ENCODE measurements around the gene RAB37. TPM values are rescaled to one million over a fixed set of nuclear protein-coding genes. Genes with fewer than 3 reads are reported as not detected.

The RAB37 gene
- total and polyA plus RNA-seq, 8 donors, result 3.2 to 11.2 (median 10.3) TPM

DNA sequence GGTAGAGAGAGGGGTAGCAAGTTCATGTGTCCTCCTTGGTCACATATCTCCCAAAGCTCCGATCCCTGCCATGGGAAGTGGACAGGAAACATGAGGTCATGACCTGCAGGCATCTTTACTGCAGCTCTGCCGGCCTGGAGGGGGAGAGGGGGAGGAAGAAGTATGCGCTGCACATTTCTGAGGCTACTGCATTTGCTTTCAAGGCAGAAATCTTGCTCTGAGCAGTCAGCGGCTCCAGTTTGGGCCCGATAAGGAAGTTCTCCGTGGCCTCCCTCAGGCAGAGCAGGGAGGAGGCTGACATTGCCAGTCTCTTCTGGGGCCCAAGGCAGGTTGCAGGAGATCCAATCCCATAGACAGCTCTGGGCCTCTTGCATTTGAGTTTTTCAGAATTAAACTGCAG is 9.9 kb downstream of the RAB37 start:
- Histone ChIP-seq H3K36me3 (no peaks in the 10 kb centered on the region), H3K27ac (peak overlapping the region in 1 of 2 donors; percentile 88), H3K9me3 (no peaks in the 10 kb centered on the region), H3K4me1 (peaks cover 20 to 92% of the 10 kb centered on the region in 2 donors), H3K27me3 (no peaks in the 10 kb centered on the region), H3K4me3 (no peak overlapping the region)
- DNase-seq, result peak in 1 of 4 donors; percentile 24
- TF ChIP-seq, protein P1, sequence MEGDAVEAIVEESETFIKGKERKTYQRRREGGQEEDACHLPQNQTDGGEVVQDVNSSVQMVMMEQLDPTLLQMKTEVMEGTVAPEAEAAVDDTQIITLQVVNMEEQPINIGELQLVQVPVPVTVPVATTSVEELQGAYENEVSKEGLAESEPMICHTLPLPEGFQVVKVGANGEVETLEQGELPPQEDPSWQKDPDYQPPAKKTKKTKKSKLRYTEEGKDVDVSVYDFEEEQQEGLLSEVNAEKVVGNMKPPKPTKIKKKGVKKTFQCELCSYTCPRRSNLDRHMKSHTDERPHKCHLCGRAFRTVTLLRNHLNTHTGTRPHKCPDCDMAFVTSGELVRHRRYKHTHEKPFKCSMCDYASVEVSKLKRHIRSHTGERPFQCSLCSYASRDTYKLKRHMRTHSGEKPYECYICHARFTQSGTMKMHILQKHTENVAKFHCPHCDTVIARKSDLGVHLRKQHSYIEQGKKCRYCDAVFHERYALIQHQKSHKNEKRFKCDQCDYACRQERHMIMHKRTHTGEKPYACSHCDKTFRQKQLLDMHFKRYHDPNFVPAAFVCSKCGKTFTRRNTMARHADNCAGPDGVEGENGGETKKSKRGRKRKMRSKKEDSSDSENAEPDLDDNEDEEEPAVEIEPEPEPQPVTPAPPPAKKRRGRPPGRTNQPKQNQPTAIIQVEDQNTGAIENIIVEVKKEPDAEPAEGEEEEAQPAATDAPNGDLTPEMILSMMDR (IDR thresholded peaks at IDR 0.05), result no peak
- intact Hi-C loops (cut with DNase I), result no loop called here
- no peak for ATAC-seq

DNA sequence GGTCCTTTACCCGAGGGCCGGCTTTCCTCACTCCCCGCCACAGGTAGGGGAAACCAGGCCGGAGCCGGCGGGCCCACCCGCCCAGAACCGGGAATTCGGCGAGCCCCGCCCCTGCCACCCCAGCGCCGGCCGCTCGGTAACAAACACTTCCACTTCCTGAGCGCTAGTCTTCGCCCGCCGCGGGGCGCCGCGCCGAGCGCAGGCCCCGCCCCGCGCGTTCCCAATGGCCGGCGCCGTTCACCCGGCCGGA is 11.1 kb downstream of the RAB37 start:
- no peaks in the 10 kb centered on the region for H3K36me3 ChIP-seq
- ATAC-seq (no peak), DNase-seq (no peak)
- intact Hi-C loops (cut with DNase I), result no loop called here
- peak overlapping the region; percentile 80 to 88 for H3K4me3 ChIP-seq
- no peaks in the 10 kb centered on the region for H3K27me3 ChIP-seq
- H3K9me3 ChIP-seq, result no peaks in the 10 kb centered on the region
- H3K27ac ChIP-seq, result peak overlapping the region; percentile 73 to 88
- TF ChIP-seq, protein P1 (IDR thresholded peaks at IDR 0.05), result peak; percentile 14 to 56
- peaks cover 18 to 90% of the 10 kb centered on the region in 2 donors for H3K4me1 ChIP-seq

GRCh38 chr17:74748529-74749278 is 11.6 kb downstream of the RAB37 start, which contains the start of gene NHERF1:
Gene NHERF1, plus strand, starts transcription at chr17:74748628. Its CDS starts 219 bp downstream, at chr17:74748847.
- ATAC-seq (peak; percentile 93), DNase-seq (peak; percentile 88 to 99 (median 95))
- TF ChIP-seq, protein P1 (IDR thresholded peaks at IDR 0.05), result peak in 1 of 2 donors; percentile 1
- Histone ChIP-seq H3K9me3 (no peaks in the 10 kb centered on the region), H3K36me3 (no peaks in the 10 kb centered on the region), H3K27me3 (no peaks in the 10 kb centered on the region), H3K4me1 (peaks cover 18 to 86% of the 10 kb centered on the region in 2 donors), H3K27ac (peak within 1 kb of the TSS; percentile 73 to 88), H3K4me3 (peak within 1 kb of the TSS; percentile 80 to 88)
- intact Hi-C loops (cut with DNase I), result no loop called here

GRCh38 chr17:74749279-74750038 is 12.4 kb downstream of the RAB37 start:
- peaks cover 18 to 83% of the 10 kb centered on the region in 2 donors for H3K4me1 ChIP-seq
- peak overlapping the region; percentile 80 to 88 for H3K4me3 ChIP-seq
- ATAC-seq (peak; percentile 3), DNase-seq (peak in 1 of 4 donors; percentile 84)
- peak overlapping the region in 1 of 2 donors; percentile 88 for H3K27ac ChIP-seq
- intact Hi-C loops (cut with DNase I), result no loop called here
- TF ChIP-seq, protein P1 (IDR thresholded peaks at IDR 0.05), result no peak
- no peaks in the 10 kb centered on the region for H3K36me3 ChIP-seq
- H3K27me3 ChIP-seq, result no peaks in the 10 kb centered on the region
- no peaks in the 10 kb centered on the region for H3K9me3 ChIP-seq

DNA sequence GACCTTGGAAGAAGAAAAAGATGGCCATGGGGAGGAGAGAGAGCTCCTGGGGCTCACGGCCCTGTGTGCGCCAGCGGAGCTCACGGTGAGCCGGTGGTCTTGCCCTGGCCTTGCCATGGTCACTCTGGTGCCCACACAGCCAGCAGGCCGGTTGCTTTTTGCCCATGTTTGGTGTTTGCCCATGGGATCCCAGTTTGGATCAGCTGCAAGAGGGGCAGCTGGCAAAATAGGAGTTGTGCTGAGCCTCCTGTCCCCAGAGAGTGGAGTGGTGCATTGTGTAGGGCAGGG is 12.9 kb downstream of the RAB37 start:
- TF ChIP-seq, protein P1 (IDR thresholded peaks at IDR 0.05), result no peak
- ATAC-seq, result no peak
- peaks cover 18 to 79% of the 10 kb centered on the region in 2 donors for H3K4me1 ChIP-seq
- no peaks in the 10 kb centered on the region for H3K27me3 ChIP-seq
- peak in 1 of 4 donors; percentile 53 for DNase-seq
- no peaks in the 10 kb centered on the region for H3K9me3 ChIP-seq
- H3K36me3 ChIP-seq, result no peaks in the 10 kb centered on the region
- H3K4me3 ChIP-seq, result peak overlapping the region; percentile 80 to 88
- intact Hi-C loops (cut with DNase I), result no loop called here
- H3K27ac ChIP-seq, result peak overlapping the region in 1 of 2 donors; percentile 88
